Stromal cell of bone marrow (primary cell): Measurements from ENCODE around the gene TSHR.

Source experiments
- DNase-seq: peaks from one replicate; pipeline ENCODE4 v3.0.0-alpha.2; 2012; ENCODE audit warnings: low read depth

The TSHR gene

GRCh38 chr14:81137316-81137715, 181.9 kb downstream of the TSHR start:
- DNase-seq: peak; percentile 80

- DNase-seq: no peak
Observed at GRCh38 chr14:81138429-81138828, 183.0 kb downstream of the TSHR start.

- DNase-seq: no peak
Observed at GRCh38 chr14:81141426-81141825, 186.0 kb downstream of the TSHR start.

- DNase-seq: no peak
Observed at GRCh38 chr14:81143793-81144192, 188.4 kb downstream of the TSHR start.

- no peak for DNase-seq
Observed at GRCh38 chr14:81144824-81145603, 189.6 kb downstream of the TSHR start.

- DNase-seq: no peak
Observed at GRCh38 chr14:81147140-81147897, 191.9 kb downstream of the TSHR start.

- DNase-seq: no peak
Observed at GRCh38 chr14:81148635-81149034, 193.2 kb downstream of the TSHR start.

- DNase-seq: no peak
Observed at GRCh38 chr14:81153187-81153586, 197.8 kb downstream of the TSHR start.

GRCh38 chr14:81157431-81157830, 202.0 kb downstream of the TSHR start:
- no peak for DNase-seq

- DNase-seq: no peak
Observed at GRCh38 chr14:81161088-81161487, 205.7 kb downstream of the TSHR start.

- no peak for DNase-seq
Observed at GRCh38 chr14:81161749-81162148, 206.3 kb downstream of the TSHR start.

- no peak for DNase-seq
Observed at GRCh38 chr14:81162941-81163340, 207.5 kb downstream of the TSHR start.

- peak; percentile 62 for DNase-seq
Observed at GRCh38 chr14:81164167-81164774, 208.8 kb downstream of the TSHR start.

GRCh38 chr14:81165188-81165587, 209.8 kb downstream of the TSHR start:
- DNase-seq: no peak

- no peak for DNase-seq
Observed at GRCh38 chr14:81166121-81166520, 210.7 kb downstream of the TSHR start.

- DNase-seq: no peak
Observed at GRCh38 chr14:81169267-81169666, 213.8 kb downstream of the TSHR start.

GRCh38 chr14:81169711-81170103, 214.3 kb downstream of the TSHR start:
- no peak for DNase-seq

- DNase-seq: peak; percentile 85
Observed at GRCh38 chr14:81170104-81170828, 214.8 kb downstream of the TSHR start.

GRCh38 chr14:81170829-81171195, 215.4 kb downstream of the TSHR start:
- DNase-seq: no peak

GRCh38 chr14:81172353-81172752, 216.9 kb downstream of the TSHR start:
- no peak for DNase-seq

- no peak for DNase-seq
Observed at GRCh38 chr14:81172881-81173280, 217.5 kb downstream of the TSHR start.

GRCh38 chr14:81176241-81176640, 220.8 kb downstream of the TSHR start:
- DNase-seq: no peak
